CD14-positive monocyte (primary cell): ENCODE data around the gene RAB40C. TPM values are rescaled to one million over a fixed set of nuclear protein-coding genes. Genes with fewer than 3 reads are reported as not detected.
A peak's percentile ranks its signal among the peaks of the same experiment; 100 is the strongest.
"Not testable (repeated sequence)": the region's sequence is repeated elsewhere in the genome, so short reads cannot be mapped to it uniquely, and the experiment has no call there.

Source experiments
- DNase-seq, 3 donors: peaks; one replicate each; pipeline ENCODE4 v3.0.0-alpha.2; 2011 to 2022
- H2AFZ ChIP-seq: 2 replicates; pipeline ENCODE4 v1.6.0; 2012; ENCODE audit warnings: mild to moderate bottlenecking, low read depth, low read length, inconsistent platforms; ENCODE audit not compliant: insufficient read depth, poor library complexity, severe bottlenecking
- H3K27ac ChIP-seq, 2 donors: 1 replicate in 1 of 2; 2 replicates in 1 of 2; pipeline ENCODE4 v1.5.1; 2012 to 2013; ENCODE audit warnings: low read length in 2 of 2, control low read depth in 1 of 2, inconsistent platforms in 1 of 2, low read depth in 1 of 2, mild to moderate bottlenecking in 1 of 2
- H3K27me3 ChIP-seq, 2 donors: one replicate each; pipeline versions ENCODE4 v1.6.0 to v1.6.1; 2011 to 2013; ENCODE audit warnings: low read length in 2 of 2; ENCODE audit not compliant: control insufficient read depth in 2 of 2, insufficient read depth in 2 of 2
- H3K36me3 ChIP-seq, 2 donors: replicated peaks in 1 of 2; 1 replicate in 1 of 2; 2 replicates in 1 of 2; pipeline versions ENCODE4 v1.5.1 to v1.6.1; 2012 to 2013; ENCODE audit warnings: low read length in 2 of 2, control low read depth in 1 of 2, inconsistent platforms in 1 of 2, mild to moderate bottlenecking in 1 of 2; ENCODE audit not compliant: insufficient read depth in 2 of 2, control insufficient read depth in 1 of 2
- H3K4me1 ChIP-seq, 2 donors: 1 replicate in 1 of 2; 2 replicates in 1 of 2; pipeline versions ENCODE4 v1.5.1 to v1.6.1; 2012 to 2013; ENCODE audit warnings: low read length in 2 of 2, control low read depth in 1 of 2, inconsistent platforms in 1 of 2, mild to moderate bottlenecking in 1 of 2, moderate library complexity in 1 of 2; ENCODE audit not compliant: insufficient read depth in 2 of 2, control insufficient read depth in 1 of 2
- H3K4me2 ChIP-seq: replicated peaks from 2 replicates; pipeline ENCODE3; 2012; ENCODE audit warnings: low read length, moderate library complexity, mild to moderate bottlenecking; ENCODE audit not compliant: poor library complexity, severe bottlenecking; ENCODE audit errors: extremely low read depth
- H3K4me3 ChIP-seq, 3 experiments: fragments of 200-600 bp in 1 of 3; sonication (generic) in 1 of 3; replicated peaks in 1 of 3; 1 replicate in 2 of 3; 2 replicates in 1 of 3; pipeline ENCODE4 v1.5.1; 2011 to 2013; ENCODE audit warnings: low read length in 3 of 3, mild to moderate bottlenecking in 3 of 3, control low read depth in 2 of 3, low read depth in 2 of 3, inconsistent platforms in 1 of 3, moderate library complexity in 1 of 3
- H3K79me2 ChIP-seq: 2 replicates; pipeline ENCODE4 v1.6.0; 2012; ENCODE audit warnings: mild to moderate bottlenecking, control low read depth, inconsistent platforms, low read length, moderate library complexity; ENCODE audit not compliant: insufficient read depth
- H3K9ac ChIP-seq: 2 replicates; pipeline ENCODE4 v1.6.0; 2017; ENCODE audit warnings: low read length, mild to moderate bottlenecking; ENCODE audit not compliant: insufficient read depth, poor library complexity, severe bottlenecking
- H3K9me3 ChIP-seq, 2 donors: replicated peaks in 1 of 2; 1 replicate in 1 of 2; 2 replicates in 1 of 2; pipeline versions ENCODE4 v1.5.1 to v1.6.1; 2012 to 2013; ENCODE audit warnings: low read length in 2 of 2, control low read depth in 1 of 2; ENCODE audit not compliant: control insufficient read depth in 1 of 2, insufficient read depth in 1 of 2
- H4K20me1 ChIP-seq: 2 replicates; pipeline ENCODE4 v1.6.0; 2012; ENCODE audit warnings: mild to moderate bottlenecking, low read length, control low read depth, moderate library complexity; ENCODE audit not compliant: insufficient read depth
- H3K27ac Mint-ChIP-seq, 7 donors: one replicate each; pipeline ENCODE4 v1.8.0; 2020; ENCODE audit warnings: mild to moderate bottlenecking in 7 of 7, mixed read lengths in 7 of 7, moderate library complexity in 6 of 7, inconsistent platforms in 2 of 7
- H3K27me3 Mint-ChIP-seq, 3 donors: one replicate each; pipeline ENCODE4 v1.8.0; 2021 to 2022; ENCODE audit warnings: low read depth in 3 of 3, mild to moderate bottlenecking in 3 of 3, mixed read lengths in 3 of 3, moderate library complexity in 3 of 3, inconsistent platforms in 1 of 3
- H3K36me3 Mint-ChIP-seq, 2 donors: one replicate each; pipeline ENCODE4 v1.8.0; 2020; ENCODE audit warnings: mixed read lengths in 2 of 2, inconsistent platforms in 1 of 2, mild to moderate bottlenecking in 1 of 2
- H3K4me1 Mint-ChIP-seq: one replicate; pipeline ENCODE4 v1.8.0; 2020; ENCODE audit warnings: mild to moderate bottlenecking, mixed read lengths
- H3K4me3 Mint-ChIP-seq, 2 donors: one replicate each; pipeline ENCODE4 v1.8.0; 2020; ENCODE audit warnings: mild to moderate bottlenecking in 2 of 2, mixed read lengths in 2 of 2, moderate library complexity in 1 of 2
- H3K9me3 Mint-ChIP-seq, 7 donors: one replicate each; pipeline ENCODE4 v1.8.0; 2020 to 2022; ENCODE audit warnings: mixed read lengths in 7 of 7, mild to moderate bottlenecking in 6 of 7, moderate library complexity in 6 of 7, inconsistent platforms in 2 of 7
- WGBS: methylation state at CpG from one replicate; pipeline ENCODE4 v1.1.5; 2013; ENCODE audit warnings: missing lambda C conversion rate; ENCODE audit not compliant: insufficient coverage; 5-methylcytosine and 5-hydroxymethylcytosine counted together
- intact Hi-C, 2 donors: fragments of 100-400 bp; cut with micrococcal nuclease; formaldehyde crosslinking; loops; one replicate each; pipeline versions ENCODE4 v1.15.0 to v1.15.1; 2023
- polyA plus RNA-seq, 3 donors: library from polyadenylated mRNA; depleted of rRNA in 1 of 3; unstranded in 2 of 3; stranded (reverse) in 1 of 3; fragments of 300-500 nt in 2 of 3; fragments of >200 nt in 1 of 3; fragmentation: Illumina TruSeq in 2 of 3; gene quantifications; 1 replicate in 2 of 3; 2 replicates in 1 of 3; pipeline ENCODE4 v1.2.3, GENCODE V29; 2012 to 2021
- TF ChIP-seq, protein P1 (sequence below): fragments of 200-600 bp; IDR thresholded peaks from one replicate; pipeline ENCODE4 v1.8.0; 2022; ENCODE audit warnings: antibody characterized with exemption, mild to moderate bottlenecking

RAB40C gene
- polyA plus RNA-seq, 3 donors: 10.0 to 22.6 (median 10.9) TPM

DNA sequence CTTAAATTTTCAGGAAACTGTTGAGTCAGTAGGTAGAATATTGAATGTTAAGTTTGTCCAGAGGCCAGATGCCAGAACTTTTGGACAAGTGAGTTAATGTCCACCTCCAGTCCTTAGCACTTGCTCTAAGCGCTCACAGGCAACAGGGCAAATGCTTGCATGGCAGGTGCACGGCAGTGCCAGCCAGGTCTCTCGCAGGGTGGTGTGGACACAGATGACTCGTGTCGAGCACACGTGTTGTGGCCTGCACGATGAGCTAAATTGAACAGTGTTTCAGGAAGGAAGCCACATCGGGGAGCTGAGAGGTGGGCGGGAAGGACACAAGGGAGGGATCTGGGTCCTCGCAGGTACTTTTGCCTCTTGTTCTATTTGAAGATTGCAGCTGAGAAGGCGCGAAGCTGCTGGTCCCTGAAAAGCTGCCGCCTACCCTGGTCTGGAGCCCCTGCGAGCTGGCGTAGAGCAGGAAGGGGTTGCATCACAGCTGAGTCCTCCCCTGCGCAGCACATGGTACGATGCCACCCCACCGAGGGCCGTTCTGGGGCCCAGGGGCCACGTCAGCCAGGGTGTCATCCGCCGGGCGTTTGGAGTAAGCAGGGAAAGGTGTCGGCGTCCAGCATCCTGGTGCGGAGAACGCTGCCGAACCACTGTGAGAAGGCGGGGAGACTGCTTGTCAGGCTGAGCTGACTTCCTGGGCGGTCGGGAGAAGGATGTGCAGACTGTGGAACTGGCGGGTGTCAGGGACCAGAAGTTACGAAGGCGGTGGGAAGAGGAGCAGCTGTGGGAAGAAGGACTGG lies 6.3 kb downstream of the RAB40C start:
- Mint-ChIP-seq H3K4me1 (peaks cover 56% of the 10 kb centered on the region), H3K4me3 (peak overlapping the region; percentile 28 to 59), H3K27ac (peak overlapping the region in 5 of 7 donors; percentile 3 to 88 (median 69)), H3K36me3 (peaks cover 27 to 44% of the 10 kb centered on the region in 2 donors), H3K27me3 (peaks cover 0 to 2% (median 1%) of the 10 kb centered on the region in 3 donors), H3K9me3 (peaks cover 0 to 2% (median 0%) of the 10 kb centered on the region in 7 donors)
- TF ChIP-seq, protein P1, sequence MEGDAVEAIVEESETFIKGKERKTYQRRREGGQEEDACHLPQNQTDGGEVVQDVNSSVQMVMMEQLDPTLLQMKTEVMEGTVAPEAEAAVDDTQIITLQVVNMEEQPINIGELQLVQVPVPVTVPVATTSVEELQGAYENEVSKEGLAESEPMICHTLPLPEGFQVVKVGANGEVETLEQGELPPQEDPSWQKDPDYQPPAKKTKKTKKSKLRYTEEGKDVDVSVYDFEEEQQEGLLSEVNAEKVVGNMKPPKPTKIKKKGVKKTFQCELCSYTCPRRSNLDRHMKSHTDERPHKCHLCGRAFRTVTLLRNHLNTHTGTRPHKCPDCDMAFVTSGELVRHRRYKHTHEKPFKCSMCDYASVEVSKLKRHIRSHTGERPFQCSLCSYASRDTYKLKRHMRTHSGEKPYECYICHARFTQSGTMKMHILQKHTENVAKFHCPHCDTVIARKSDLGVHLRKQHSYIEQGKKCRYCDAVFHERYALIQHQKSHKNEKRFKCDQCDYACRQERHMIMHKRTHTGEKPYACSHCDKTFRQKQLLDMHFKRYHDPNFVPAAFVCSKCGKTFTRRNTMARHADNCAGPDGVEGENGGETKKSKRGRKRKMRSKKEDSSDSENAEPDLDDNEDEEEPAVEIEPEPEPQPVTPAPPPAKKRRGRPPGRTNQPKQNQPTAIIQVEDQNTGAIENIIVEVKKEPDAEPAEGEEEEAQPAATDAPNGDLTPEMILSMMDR: no peak
- intact Hi-C loops: no loop called here
- Histone ChIP-seq H3K27me3 (no peaks in the 10 kb centered on the region), H4K20me1 (peaks cover 74% of the 10 kb centered on the region), H2AFZ (no peak overlapping the region), H3K79me2 (peaks cover 92% of the 10 kb centered on the region), H3K4me3 (peak overlapping the region in 1 of 3 experiments; percentile 0), H3K4me2 (peak overlapping the region; percentile 17), H3K36me3 (peaks cover 10 to 28% of the 10 kb centered on the region in 2 donors), H3K27ac (peak overlapping the region; percentile 21 to 28), H3K9ac (no peak overlapping the region), H3K9me3 (no peaks in the 10 kb centered on the region), H3K4me1 (peaks cover 53 to 58% of the 10 kb centered on the region in 2 donors)
- WGBS: 45% methylated on average over 32 of the region's 34 CpGs
- DNase-seq: peak in 2 of 3 donors; percentile 9 to 34

DNA sequence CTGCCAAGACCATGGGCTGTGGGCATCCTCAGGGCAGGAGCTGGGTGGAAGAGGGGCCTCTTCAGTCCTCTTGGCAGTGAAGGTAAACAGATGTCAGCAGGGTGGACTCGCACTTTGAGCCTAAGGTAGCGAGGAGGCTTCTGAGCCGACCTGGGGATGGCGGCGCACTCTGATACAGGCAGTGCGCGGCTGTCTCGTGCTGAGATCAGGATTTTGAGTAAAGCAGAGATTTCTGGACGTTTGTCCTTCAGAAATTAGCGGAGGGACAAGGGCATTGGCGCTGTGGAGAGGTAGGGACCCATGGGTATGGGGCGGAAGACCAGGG lies 6.8 kb downstream of the RAB40C start:
- H3K36me3 ChIP-seq: peaks cover 10 to 32% of the 10 kb centered on the region in 2 donors
- no peak overlapping the region for H3K9ac ChIP-seq
- H3K27ac Mint-ChIP-seq: peak overlapping the region in 6 of 7 donors; percentile 3 to 88 (median 66)
- peaks cover 50% of the 10 kb centered on the region for H3K4me1 Mint-ChIP-seq
- H3K9me3 Mint-ChIP-seq: peaks cover 0 to 2% (median 0%) of the 10 kb centered on the region in 7 donors
- no peak overlapping the region for H2AFZ ChIP-seq
- H3K79me2 ChIP-seq: peaks cover 92% of the 10 kb centered on the region
- H3K36me3 Mint-ChIP-seq: peaks cover 27 to 49% of the 10 kb centered on the region in 2 donors
- no peaks in the 10 kb centered on the region for H3K27me3 ChIP-seq
- no peaks in the 10 kb centered on the region for H3K9me3 ChIP-seq
- peak overlapping the region; percentile 17 for H3K4me2 ChIP-seq
- H3K27ac ChIP-seq: peak overlapping the region; percentile 20 to 21
- no peak overlapping the region for H3K4me3 Mint-ChIP-seq
- H3K27me3 Mint-ChIP-seq: peaks cover 0 to 2% (median 1%) of the 10 kb centered on the region in 3 donors
- TF ChIP-seq, protein P1: no peak
- DNase-seq: no peak
- peaks cover 47 to 53% of the 10 kb centered on the region in 2 donors for H3K4me1 ChIP-seq
- peaks cover 80% of the 10 kb centered on the region for H4K20me1 ChIP-seq
- intact Hi-C loops: no loop called here
- 98% methylated on average over 10 of the region's 12 CpGs for WGBS
- H3K4me3 ChIP-seq: no peak overlapping the region

DNA sequence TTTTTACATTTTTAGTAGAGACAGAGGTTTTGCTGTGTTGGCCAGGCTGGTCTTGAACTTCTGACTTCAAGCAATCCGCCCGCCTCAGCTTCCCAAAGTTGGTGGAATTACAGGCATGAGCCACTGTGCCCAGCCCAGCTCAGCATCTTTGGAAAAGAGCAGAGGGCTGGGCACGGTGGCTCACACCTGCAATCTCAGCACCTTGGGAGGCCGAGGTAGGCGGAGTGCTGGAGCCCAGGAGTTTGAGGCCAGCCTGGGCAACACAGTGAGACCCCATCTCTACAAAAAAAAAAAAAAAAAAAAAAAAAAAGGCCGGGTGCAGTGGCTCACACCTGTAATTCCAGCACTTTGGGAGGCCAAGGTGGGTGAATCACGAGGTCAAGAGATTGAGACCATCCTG lies 7.8 kb downstream of the RAB40C start:
- H3K4me3 Mint-ChIP-seq, H3K4me3 ChIP-seq, DNase-seq, H3K9ac ChIP-seq, H3K27ac ChIP-seq, H2AFZ ChIP-seq, intact Hi-C loops, H3K9me3 Mint-ChIP-seq, H3K4me2 ChIP-seq, H3K9me3 ChIP-seq, H3K27me3 Mint-ChIP-seq, H3K27me3 ChIP-seq: not testable (repeated sequence)
- peak overlapping the region in 1 of 7 donors; percentile 37 for H3K27ac Mint-ChIP-seq
- Histone ChIP-seq H3K4me1 (peaks cover 38 to 43% of the 10 kb centered on the region in 2 donors), H4K20me1 (peaks cover 89% of the 10 kb centered on the region), H3K36me3 (peaks cover 10 to 32% of the 10 kb centered on the region in 2 donors), H3K79me2 (peaks cover 92% of the 10 kb centered on the region)
- peaks cover 27 to 51% of the 10 kb centered on the region in 2 donors for H3K36me3 Mint-ChIP-seq
- 100% methylated on average over 4 of the region's 7 CpGs for WGBS
- H3K4me1 Mint-ChIP-seq: peaks cover 40% of the 10 kb centered on the region
